ENCODE results near the gene HSPB6. TPM values are rescaled to one million over a fixed set of nuclear protein-coding genes. Genes with fewer than 3 reads are reported as not detected.
"Not testable (repeated sequence)": the region's sequence is repeated elsewhere in the genome, so short reads cannot be mapped to it uniquely, and the experiment has no call there.

Gene HSPB6
- polyA plus RNA-seq, 2 of the 4 experiments (the other 2 are of a cell fraction): 0.16 to 0.26 TPM

- Histone ChIP-seq H3K4me3 (no peak overlapping the region), H3K9me3 (no peaks in the 10 kb centered on the region), H3K27ac (no peak overlapping the region), H3K4me2 (no peak overlapping the region), H3K4me1 (no peaks in the 10 kb centered on the region)
- ChIA-PET CTCF (interaction anchor here (0.9 to 3.0 kb wide), 7 partner anchors 9 to 206 kb away, joined by 3 to 18 read pairs (median 3); no protein-coding TSS in a partner anchor), POLR2A (no interaction called here)
- WGBS (ENCODE audit: missing lambda C conversion rate): 94% methylated on average over 23 of the region's 23 CpGs
- no peak for TF ChIP-seq E2F6 (IDR thresholded peaks at IDR 0.05; ENCODE audit: borderline replicate concordance, low read depth)
- TF ChIP-seq RARB (CRISPR knock-in tag; IDR thresholded peaks at IDR 0.05): no peak
- no peak for TF ChIP-seq HDAC2 (IDR thresholded peaks at IDR 0.05)
- no peak for TF ChIP-seq POLR2AphosphoS2 (conservative IDR thresholded peaks at IDR 0.05; ENCODE audit: low read length)
- FAIRE-seq (no peak), ATAC-seq (no peak), DNase-seq (ENCODE audit: low read depth in 1 of 2, low spot score in 1 of 2) (no peak)
Measured at GRCh38 chr19:35725216-35725861, 31.5 kb downstream of the HSPB6 start.

- Histone ChIP-seq H3K4me3 (no peak overlapping the region), H3K9me3 (no peaks in the 10 kb centered on the region), H3K4me2 (no peak overlapping the region), H3K4me1 (peaks cover 1% of the 10 kb centered on the region), H3K27ac (no peak overlapping the region)
- ChIA-PET POLR2A (interaction anchor here (1.7 kb wide), 1 partner anchor 15 kb away, joined by 8 read pairs; no protein-coding TSS in a partner anchor), CTCF (interaction anchor here (1.0 to 3.0 kb wide), 7 partner anchors 10 to 207 kb away, joined by 3 to 18 read pairs (median 5); partner anchors contain the start of genes PSENEN and U2AF1L4)
- WGBS (ENCODE audit: missing lambda C conversion rate): 92% methylated on average over 12 of the region's 12 CpGs
- TF ChIP-seq ESRRA (IDR thresholded peaks at IDR 0.05; ENCODE audit: borderline replicate concordance, low read length): no peak
- no peak for TF ChIP-seq KDM1A (IDR thresholded peaks at IDR 0.05; ENCODE audit: low read depth)
- no peak for TF ChIP-seq RAD21 (conservative IDR thresholded peaks at IDR 0.05 in 1 of 2, IDR thresholded peaks at IDR 0.05 in 1 of 2)
- TF ChIP-seq HES2 (IDR thresholded peaks at IDR 0.05): no peak
- no peak for TF ChIP-seq TFCP2L1 (CRISPR knock-in tag; IDR thresholded peaks at IDR 0.05)
- TF ChIP-seq ZC3H11A (IDR thresholded peaks at IDR 0.05): no peak
- no peak for TF ChIP-seq FOSL2 (IDR thresholded peaks at IDR 0.05)
- TF ChIP-seq FOSL2 (CRISPR knock-in tag; IDR thresholded peaks at IDR 0.05): no peak
- TF ChIP-seq ZFP36 (IDR thresholded peaks at IDR 0.05; ENCODE audit: borderline replicate concordance, partially characterized antibody): no peak
- TF ChIP-seq RNF2 (IDR thresholded peaks at IDR 0.05; ENCODE audit: borderline replicate concordance, low read depth): no peak
- no peak for TF ChIP-seq HDAC2 (IDR thresholded peaks at IDR 0.05)
- no peak for TF ChIP-seq USF2 (IDR thresholded peaks at IDR 0.05)
- TF ChIP-seq PHF8 (IDR thresholded peaks at IDR 0.05; ENCODE audit: borderline replicate concordance, low read depth): no peak
- TF ChIP-seq MAX (IDR thresholded peaks at IDR 0.05): no peak
- no peak for ATAC-seq
- no peak for DNase-seq (ENCODE audit: low read depth in 1 of 2, low spot score in 1 of 2)
- FAIRE-seq: no peak
Measured at GRCh38 chr19:35724560-35724959, 32.3 kb downstream of the HSPB6 start.

GRCh38 chr19:35724132-35724531 lies 32.7 kb downstream of the HSPB6 start:
- ChIA-PET POLR2A (interaction anchor here (1.7 kb wide), 1 partner anchor 16 kb away, joined by 8 read pairs; no protein-coding TSS in a partner anchor), CTCF (interaction anchor here (1.1 to 3.0 kb wide), 6 partner anchors 8 to 207 kb away, joined by 3 to 18 read pairs (median 6); partner anchors contain the start of genes PSENEN and U2AF1L4)
- not testable (repeated sequence) for FAIRE-seq; DNase-seq (ENCODE audit: low read depth in 1 of 2, low spot score in 1 of 2); ATAC-seq; H3K9me3 ChIP-seq; H3K4me3 ChIP-seq; H3K27ac ChIP-seq; H3K4me2 ChIP-seq; H3K4me1 ChIP-seq
- WGBS (ENCODE audit: missing lambda C conversion rate): 94% methylated on average over 7 of the region's 7 CpGs

- Histone ChIP-seq H3K4me3 (no peak overlapping the region), H3K27ac (no peak overlapping the region), H3K4me1 (peaks cover 9% of the 10 kb centered on the region), H3K9me3 (no peaks in the 10 kb centered on the region), H3K4me2 (no peak overlapping the region)
- ChIA-PET POLR2A (interaction anchor here (1.0 to 1.7 kb wide), 2 partner anchors 16 to 25 kb away, joined by 3 to 8 read pairs; partner anchors contain the start of gene LIN37), CTCF (interaction anchor here (1.0 to 3.0 kb wide), 7 partner anchors 9 to 208 kb away, joined by 3 to 18 read pairs (median 4); partner anchors contain the start of genes PSENEN and U2AF1L4)
- WGBS (ENCODE audit: missing lambda C conversion rate): 95% methylated on average over 24 of the region's 24 CpGs
- FAIRE-seq: no peak
- DNase-seq (ENCODE audit: low read depth in 1 of 2, low spot score in 1 of 2): no peak
- no peak for ATAC-seq
- TF ChIP-seq CTCF (IDR thresholded peaks at IDR 0.05): no peak
- no peak for TF ChIP-seq HOXA7 (CRISPR knock-in tag; IDR thresholded peaks at IDR 0.05)
- no peak for TF ChIP-seq HEYL (CRISPR knock-in tag; IDR thresholded peaks at IDR 0.05)
- no peak for TF ChIP-seq ATOH8 (CRISPR knock-in tag; IDR thresholded peaks at IDR 0.05; ENCODE audit: low read depth)
- no peak for TF ChIP-seq MAZ (IDR thresholded peaks at IDR 0.05; ENCODE audit: borderline replicate concordance, low read depth, low read length)
- TF ChIP-seq KDM5A (IDR thresholded peaks at IDR 0.05): no peak
- TF ChIP-seq RFX5 (IDR thresholded peaks at IDR 0.05): no peak
- no peak for TF ChIP-seq RCOR1 (IDR thresholded peaks at IDR 0.05; ENCODE audit: low read depth, low read length)
Measured at GRCh38 chr19:35723671-35724070, 33.2 kb downstream of the HSPB6 start.

Data from A549 (cell line).